IMR-90 (cell line): ENCODE measurements around the gene EMSY. TPM values are rescaled to one million over a fixed set of nuclear protein-coding genes. Genes with fewer than 3 reads are reported as not detected.

Experiments
- ATAC-seq: fragments of 200-7000 bp; cut with Tn5 transposase; 2 replicates; pipeline ENCODE4 v1.9.1; 2020; ENCODE audit warnings: low read depth, mild to moderate bottlenecking, moderate library complexity
- BruUV-seq: library from RNA; stranded (reverse); fragments of 400-500 nt; replicated peaks from 2 replicates; lab custom pipeline; 2021; lab: Mats Ljungman, UMichigan
- CTCF ChIA-PET: fragments of 300-600 bp; formaldehyde crosslinking; extraction: SDS; loops from one replicate; lab custom pipeline; 2021; ENCODE audit warnings: antibody characterized with exemption; lab: Yijun Ruan, JAX
- POLR2A ChIA-PET: fragments of 300-600 bp; sonication (Branson Sonifier 250); formaldehyde crosslinking; loops from one replicate; lab custom pipeline; 2022; ENCODE audit warnings: antibody characterized with exemption; ENCODE audit not compliant: unreplicated experiment; lab: Charles Lee
- DNase-seq: peaks from one replicate; pipeline ENCODE4 v3.0.0; 2013
- H2AFZ ChIP-seq: replicated peaks from 2 replicates; pipeline ENCODE3; 2013; ENCODE audit warnings: low read length, mild to moderate bottlenecking; ENCODE audit not compliant: poor library complexity
- H2AK5ac ChIP-seq: 2 replicates; pipeline ENCODE4 v1.6.1; 2013; ENCODE audit warnings: low read depth, low read length, inconsistent platforms
- H2AK9ac ChIP-seq: replicated peaks from 2 replicates; pipeline ENCODE3; 2013; ENCODE audit warnings: mild to moderate bottlenecking, low read depth, low read length, moderate library complexity; ENCODE audit not compliant: poor library complexity
- H2BK120ac ChIP-seq: 2 replicates; pipeline ENCODE4 v1.6.1; 2013; ENCODE audit warnings: low read depth, low read length, inconsistent platforms
- H2BK15ac ChIP-seq: 3 replicates; pipeline ENCODE4 v1.6.1; 2013; ENCODE audit warnings: low read depth, low read length, inconsistent platforms
- H2BK20ac ChIP-seq: 2 replicates; pipeline ENCODE4 v1.6.1; 2013; ENCODE audit warnings: low read depth, mild to moderate bottlenecking, inconsistent platforms, low read length, moderate library complexity
- H2BK5ac ChIP-seq: 2 replicates; pipeline ENCODE4 v1.6.1; 2013; ENCODE audit warnings: mild to moderate bottlenecking, low read depth, low read length, inconsistent platforms; ENCODE audit not compliant: poor library complexity, severe bottlenecking
- H3K14ac ChIP-seq: replicated peaks from 2 replicates; pipeline ENCODE4 v1.6.1; 2013; ENCODE audit warnings: low read depth, low read length, inconsistent platforms
- H3K18ac ChIP-seq: 2 replicates; pipeline ENCODE4 v1.6.1; 2013; ENCODE audit warnings: low read depth, low read length, control low read depth
- H3K23ac ChIP-seq: 2 replicates; pipeline ENCODE4 v1.6.1; 2013; ENCODE audit warnings: low read depth, low read length, inconsistent platforms
- H3K27ac ChIP-seq: 2 replicates; pipeline ENCODE4 v1.5.1; 2013; ENCODE audit warnings: mild to moderate bottlenecking, control low read depth, low read length; ENCODE audit not compliant: insufficient read depth
- H3K27me3 ChIP-seq: 2 replicates; pipeline ENCODE4 v1.6.1; 2013; ENCODE audit warnings: low read length; ENCODE audit not compliant: control insufficient read depth, insufficient read depth
- H3K36me3 ChIP-seq: 2 replicates; pipeline ENCODE4 v1.6.1; 2013; ENCODE audit warnings: low read length, mixed read lengths; ENCODE audit not compliant: control insufficient read depth, insufficient read depth
- H3K4ac ChIP-seq: 2 replicates; pipeline ENCODE4 v1.6.1; 2013; ENCODE audit warnings: low read depth, low read length, inconsistent platforms
- H3K4me1 ChIP-seq: 2 replicates; pipeline ENCODE4 v1.6.1; 2013; ENCODE audit warnings: low read length, mixed read lengths; ENCODE audit not compliant: control insufficient read depth, insufficient read depth
- H3K4me2 ChIP-seq: 2 replicates; pipeline ENCODE4 v1.6.1; 2013; ENCODE audit warnings: low read depth, mild to moderate bottlenecking, control low read depth, low read length, moderate library complexity
- H3K4me3 ChIP-seq: 2 replicates; pipeline ENCODE4 v1.5.1; 2013; ENCODE audit warnings: low read depth, mild to moderate bottlenecking, control low read depth, low read length, moderate library complexity; ENCODE audit not compliant: insufficient read depth
- H3K56ac ChIP-seq: 2 replicates; pipeline ENCODE4 v1.6.1; 2013; ENCODE audit warnings: low read length, inconsistent platforms; ENCODE audit not compliant: insufficient read depth; ENCODE audit errors: extremely low read depth
- H3K79me1 ChIP-seq, 2 experiments: 2 replicates each; pipeline ENCODE4 v1.6.1; 2013; ENCODE audit warnings: low read length in 2 of 2, inconsistent platforms in 1 of 2, low read depth in 1 of 2
- H3K9ac ChIP-seq: 2 replicates; pipeline ENCODE4 v1.6.1; 2013; ENCODE audit warnings: low read depth, low read length, control low read depth
- H3K9me1 ChIP-seq: 2 replicates; pipeline ENCODE4 v1.6.1; 2013; ENCODE audit warnings: low read length, inconsistent platforms; ENCODE audit not compliant: insufficient read depth
- H3K9me3 ChIP-seq: 2 replicates; pipeline ENCODE4 v1.6.1; 2013; ENCODE audit warnings: low read length; ENCODE audit not compliant: control insufficient read depth, insufficient read depth
- H4K20me1 ChIP-seq: 2 replicates; pipeline ENCODE4 v1.6.1; 2013; ENCODE audit warnings: low read length, inconsistent platforms; ENCODE audit not compliant: insufficient read depth
- H4K5ac ChIP-seq: 2 replicates; pipeline ENCODE4 v1.6.1; 2013; ENCODE audit warnings: mild to moderate bottlenecking, low read depth, low read length, control low read depth
- H4K8ac ChIP-seq, 2 experiments: 2 replicates each; pipeline ENCODE4 v1.6.1; 2013; ENCODE audit warnings: low read depth in 2 of 2, low read length in 2 of 2, control low read depth in 1 of 2, inconsistent platforms in 1 of 2
- H4K91ac ChIP-seq: 2 replicates; pipeline ENCODE4 v1.6.1; 2013; ENCODE audit warnings: low read depth, low read length, inconsistent platforms; ENCODE audit not compliant: insufficient read depth
- BHLHE40 ChIP-seq: fragments of 150-350 bp; IDR thresholded peaks from 2 replicates; pipeline ENCODE4 v1.6.1; 2016; ENCODE audit warnings: mild to moderate bottlenecking, low read depth, low read length
- CHD1 ChIP-seq: IDR thresholded peaks from 2 replicates; pipeline ENCODE4 v1.6.1; 2012; ENCODE audit warnings: low read depth, low read length, improper control_type of control experiment
- MAFK ChIP-seq: IDR thresholded peaks from 2 replicates; pipeline ENCODE4 v1.6.1; 2012; ENCODE audit warnings: low read depth, low read length, improper control_type of control experiment
- RAD21 ChIP-seq: IDR thresholded peaks from 2 replicates; pipeline ENCODE4 v1.6.1; 2012; ENCODE audit warnings: low read length, improper control_type of control experiment
- RCOR1 ChIP-seq: IDR thresholded peaks from 2 replicates; pipeline ENCODE4 v1.6.1; 2012; ENCODE audit warnings: mild to moderate bottlenecking, low read length, improper control_type of control experiment; ENCODE audit not compliant: insufficient replicate concordance
- RFX5 ChIP-seq: IDR thresholded peaks from 2 replicates; pipeline ENCODE4 v1.8.0; 2012; ENCODE audit warnings: low read depth, mild to moderate bottlenecking, low read length, moderate library complexity
- SMC3 ChIP-seq: fragments of 150-350 bp; IDR thresholded peaks from 2 replicates; pipeline ENCODE4 v1.6.1; 2016; ENCODE audit warnings: low read depth, mild to moderate bottlenecking, antibody characterized with exemption, low read length, moderate library complexity
- WGBS, 2 experiments: methylation state at CpG; one replicate each; pipeline versions ENCODE4 v1.1.5 to v1.1.7; 2013; ENCODE audit warnings: missing lambda C conversion rate in 2 of 2; ENCODE audit not compliant: insufficient read length in 1 of 2; ENCODE audit errors: extremely low coverage in 2 of 2; 5-methylcytosine and 5-hydroxymethylcytosine counted together
- dilution Hi-C: fragments of 300-500 bp; cut with HindIII; formaldehyde crosslinking; loops from one replicate; pipeline ENCODE4 v1.14.3; 2018; ENCODE audit warnings: low sequenced_read_pairs; ENCODE audit not compliant: unreplicated experiment
- in situ Hi-C: fragments of 300-500 bp; cut with MboI; formaldehyde crosslinking; loops from 3 replicates; pipeline ENCODE4 v1.14.3; 2019; ENCODE audit warnings: low sequenced_read_pairs, inconsistent platforms, mixed read lengths
- intact Hi-C: fragments of 100-400 bp; cut with micrococcal nuclease; formaldehyde crosslinking; loops from 2 replicates; pipeline ENCODE4 v1.10.0; 2022
- polyA plus RNA-seq, 3 experiments: library from polyadenylated mRNA; depleted of rRNA; stranded (reverse); fragments of >200 nt; gene quantifications; 2 replicates each; pipeline ENCODE4 v1.2.3, GENCODE V29; 2012; ENCODE audit warnings: low replicate concordance in 1 of 3
- total RNA-seq: library from RNA; depleted of rRNA; stranded (reverse); fragments of >200 nt; gene quantifications from 2 replicates; pipeline ENCODE4 v1.2.3, GENCODE V29; 2012
- TF ChIP-seq, protein P1 (sequence below): fragments of 150-350 bp; IDR thresholded peaks from 2 replicates; pipeline ENCODE4 v1.6.1; 2017; ENCODE audit warnings: mild to moderate bottlenecking, antibody characterized with exemption, low read length, low read depth
- TF ChIP-seq, protein P2 (sequence below): conservative IDR thresholded peaks from 2 replicates; pipeline ENCODE4 v1.5.1; 2012; ENCODE audit warnings: mild to moderate bottlenecking, low read depth, low read length, improper control_type of control experiment

EMSY gene
- total and polyA plus RNA-seq, 2 of the 4 experiments (the other 2 are of a cell fraction): 14.1 to 22.0 TPM

DNA sequence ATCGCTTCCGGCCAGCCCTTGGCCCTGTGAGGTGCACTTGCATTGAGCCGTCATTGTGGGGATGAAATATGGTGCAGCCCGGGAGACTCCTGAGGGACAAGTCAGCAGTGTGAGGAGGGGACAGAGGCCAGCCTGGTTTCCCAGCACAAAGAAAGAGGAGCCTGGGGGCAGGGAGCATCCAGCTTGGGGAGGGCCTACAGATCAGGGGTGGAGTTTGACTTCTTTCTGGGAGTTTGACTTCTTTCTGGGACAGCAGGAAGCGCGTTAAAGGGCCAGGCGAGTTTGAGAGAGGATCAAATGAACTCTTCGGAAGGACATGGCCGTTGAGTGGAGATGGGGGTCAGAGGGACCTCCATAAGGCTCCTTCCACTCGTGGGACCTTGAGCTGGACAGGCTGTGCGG is 133.8 kb downstream of the EMSY start:
- Histone ChIP-seq H3K79me1 (no peaks in the 10 kb centered on the region), H2AK9ac (peak overlapping the region; percentile 19), H4K5ac (peak overlapping the region; percentile 64; the same call in 1 of the 2 replicates), H3K14ac (0 out of 2 replicates have a peak overlapping the region, but pooled peaks have one; percentile 34), H3K27ac (no peak overlapping the region), H3K18ac (peak overlapping the region; percentile 38; the same call in 1 of the 2 replicates), H3K56ac (no peak overlapping the region), H3K9me1 (peaks cover 19% of the 10 kb centered on the region), H2AK5ac (peak overlapping the region; percentile 43; the same call in 1 of the 2 replicates), H3K27me3 (no peaks in the 10 kb centered on the region), H4K8ac (peak overlapping the region in 1 of 2 experiments; percentile 43; a peak in 1 of 4 replicates), H3K23ac (no peak overlapping the region), H3K4ac (peak overlapping the region; percentile 55), H3K4me2 (no peak overlapping the region), H2BK15ac (0 out of 3 replicates have a peak overlapping the region, but pooled peaks have one; percentile 60), H3K9ac (no peak overlapping the region), H3K36me3 (no peaks in the 10 kb centered on the region), H2BK20ac (0 out of 2 replicates have a peak overlapping the region, but pooled peaks have one; percentile 44), H3K9me3 (no peaks in the 10 kb centered on the region), H3K4me3 (no peak overlapping the region), H4K20me1 (no peaks in the 10 kb centered on the region), H4K91ac (peak overlapping the region; percentile 40; the same call in 1 of the 2 replicates), H2BK5ac (no peak overlapping the region), H2AFZ (peak overlapping the region; percentile 82), H2BK120ac (0 out of 2 replicates have a peak overlapping the region, but pooled peaks have one; percentile 33), H3K4me1 (peaks cover 22% of the 10 kb centered on the region)
- intact Hi-C loops: no loop called here
- dilution Hi-C loops: no loop called here
- BruUV-seq: no TSS peak
- ATAC-seq (no peak), DNase-seq (no peak)
- CTCF ChIA-PET: no interaction called here
- in situ Hi-C loops: no loop called here
- 68% methylated on average over 7 of the region's 11 CpGs; no CpG with 5 or more reads in 1 of the 2 experiments for WGBS, 2 experiments
- TF ChIP-seq MAFK (no peak), CHD1 (no peak), SMC3 (no peak), RCOR1 (no peak), RAD21 (no peak), BHLHE40 (no peak), RFX5 (no peak)
- TF ChIP-seq, protein P1, sequence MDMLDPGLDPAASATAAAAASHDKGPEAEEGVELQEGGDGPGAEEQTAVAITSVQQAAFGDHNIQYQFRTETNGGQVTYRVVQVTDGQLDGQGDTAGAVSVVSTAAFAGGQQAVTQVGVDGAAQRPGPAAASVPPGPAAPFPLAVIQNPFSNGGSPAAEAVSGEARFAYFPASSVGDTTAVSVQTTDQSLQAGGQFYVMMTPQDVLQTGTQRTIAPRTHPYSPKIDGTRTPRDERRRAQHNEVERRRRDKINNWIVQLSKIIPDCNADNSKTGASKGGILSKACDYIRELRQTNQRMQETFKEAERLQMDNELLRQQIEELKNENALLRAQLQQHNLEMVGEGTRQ: no peak
- TF ChIP-seq, protein P2, sequence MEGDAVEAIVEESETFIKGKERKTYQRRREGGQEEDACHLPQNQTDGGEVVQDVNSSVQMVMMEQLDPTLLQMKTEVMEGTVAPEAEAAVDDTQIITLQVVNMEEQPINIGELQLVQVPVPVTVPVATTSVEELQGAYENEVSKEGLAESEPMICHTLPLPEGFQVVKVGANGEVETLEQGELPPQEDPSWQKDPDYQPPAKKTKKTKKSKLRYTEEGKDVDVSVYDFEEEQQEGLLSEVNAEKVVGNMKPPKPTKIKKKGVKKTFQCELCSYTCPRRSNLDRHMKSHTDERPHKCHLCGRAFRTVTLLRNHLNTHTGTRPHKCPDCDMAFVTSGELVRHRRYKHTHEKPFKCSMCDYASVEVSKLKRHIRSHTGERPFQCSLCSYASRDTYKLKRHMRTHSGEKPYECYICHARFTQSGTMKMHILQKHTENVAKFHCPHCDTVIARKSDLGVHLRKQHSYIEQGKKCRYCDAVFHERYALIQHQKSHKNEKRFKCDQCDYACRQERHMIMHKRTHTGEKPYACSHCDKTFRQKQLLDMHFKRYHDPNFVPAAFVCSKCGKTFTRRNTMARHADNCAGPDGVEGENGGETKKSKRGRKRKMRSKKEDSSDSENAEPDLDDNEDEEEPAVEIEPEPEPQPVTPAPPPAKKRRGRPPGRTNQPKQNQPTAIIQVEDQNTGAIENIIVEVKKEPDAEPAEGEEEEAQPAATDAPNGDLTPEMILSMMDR: no peak
- POLR2A ChIA-PET: no interaction called here
